NCI-H2107 treated with DMSO at 0.1 percent for 48 hours (cell line): ENCODE measurements around the gene GMDS.

Experiments used
- DNase-seq: peaks from one replicate; lab custom pipeline; 2025; ENCODE audit not compliant: unreplicated experiment; lab: John Stamatoyannopoulos, UW

The GMDS gene

GRCh38 chr6:1842334-1842733, 403.1 kb downstream of the GMDS start:
- DNase-seq: no peak

- DNase-seq: no peak
Measured at GRCh38 chr6:1841136-1841535, 404.3 kb downstream of the GMDS start.

GRCh38 chr6:1840491-1841121, 404.8 kb downstream of the GMDS start:
- no peak for DNase-seq

GRCh38 chr6:1839361-1839760, 406.0 kb downstream of the GMDS start:
- no peak for DNase-seq

- no peak for DNase-seq
Measured at GRCh38 chr6:1838604-1839213, 406.7 kb downstream of the GMDS start.

- DNase-seq: no peak
Measured at GRCh38 chr6:1837826-1838225, 407.6 kb downstream of the GMDS start.

GRCh38 chr6:1836690-1837089, 408.7 kb downstream of the GMDS start:
- DNase-seq: no peak

- no peak for DNase-seq
Measured at GRCh38 chr6:1834646-1835516, 410.5 kb downstream of the GMDS start.

- no peak for DNase-seq
Measured at GRCh38 chr6:1834207-1834606, 411.2 kb downstream of the GMDS start.

- DNase-seq: no peak
Measured at GRCh38 chr6:1832844-1833787, 412.3 kb downstream of the GMDS start.

- DNase-seq: no peak
Measured at GRCh38 chr6:1832358-1832757, 413.0 kb downstream of the GMDS start.

- DNase-seq: no peak
Measured at GRCh38 chr6:1827984-1828793, 417.2 kb downstream of the GMDS start.

GRCh38 chr6:1825926-1826325, 419.5 kb downstream of the GMDS start:
- DNase-seq: no peak

- DNase-seq: no peak
Measured at GRCh38 chr6:1825277-1825676, 420.1 kb downstream of the GMDS start.

GRCh38 chr6:1821513-1822183, 423.8 kb downstream of the GMDS start:
- peak; percentile 45 for DNase-seq

- no peak for DNase-seq
Measured at GRCh38 chr6:1821164-1821512, 424.3 kb downstream of the GMDS start.

GRCh38 chr6:1820714-1821113, 424.7 kb downstream of the GMDS start:
- DNase-seq: no peak

GRCh38 chr6:1820165-1820564, 425.2 kb downstream of the GMDS start:
- no peak for DNase-seq

GRCh38 chr6:1819007-1819406, 426.4 kb downstream of the GMDS start:
- DNase-seq: no peak
